Hepatocyte (in vitro differentiated cells): ENCODE measurements around the gene WNT11. TPM values are rescaled to one million over a fixed set of nuclear protein-coding genes. Genes with fewer than 3 reads are reported as not detected.

Experiments used
- DNase-seq: peaks from one replicate; pipeline ENCODE4 v3.0.0-alpha.2; 2016; ENCODE audit warnings: low spot score
- H2AFZ ChIP-seq: fragments of 200-600 bp; sonication (generic); 2 replicates; pipeline ENCODE4 v1.6.0; 2016; ENCODE audit warnings: antibody characterized with exemption, mild to moderate bottlenecking
- H3K27ac ChIP-seq: fragments of 200-600 bp; sonication (generic); 2 replicates; pipeline ENCODE4 v1.5.1; 2016; ENCODE audit warnings: mild to moderate bottlenecking
- H3K27me3 ChIP-seq: fragments of 200-600 bp; sonication (generic); 2 replicates; pipeline ENCODE4 v1.6.1; 2016
- H3K36me3 ChIP-seq: fragments of 200-600 bp; sonication (generic); replicated peaks from 2 replicates; pipeline ENCODE4 v1.5.1; 2016; ENCODE audit warnings: low read depth; ENCODE audit not compliant: insufficient read depth
- H3K4me1 ChIP-seq: fragments of 200-600 bp; sonication (generic); 2 replicates; pipeline ENCODE4 v1.5.1; 2016; ENCODE audit warnings: mild to moderate bottlenecking, moderate library complexity; ENCODE audit not compliant: insufficient read depth
- H3K4me2 ChIP-seq: fragments of 200-600 bp; sonication (generic); 2 replicates; pipeline ENCODE4 v1.6.0; 2016
- H3K4me3 ChIP-seq: fragments of 200-600 bp; sonication (generic); 2 replicates; pipeline ENCODE4 v1.5.1; 2016; ENCODE audit warnings: mild to moderate bottlenecking
- H3K79me2 ChIP-seq: fragments of 200-600 bp; sonication (generic); 2 replicates; pipeline ENCODE4 v1.6.0; 2017; ENCODE audit warnings: mild to moderate bottlenecking
- H3K9me2 ChIP-seq: fragments of 200-600 bp; sonication (generic); replicated peaks from 2 replicates; pipeline ENCODE4 v1.6.0; 2017; ENCODE audit warnings: mild to moderate bottlenecking; ENCODE audit not compliant: insufficient read depth
- H3K9me3 ChIP-seq: fragments of 200-600 bp; sonication (generic); 2 replicates; pipeline ENCODE4 v1.5.1; 2016; ENCODE audit warnings: low read depth, mild to moderate bottlenecking
- H4K20me1 ChIP-seq: fragments of 200-600 bp; sonication (generic); 2 replicates; pipeline ENCODE4 v1.6.0; 2016; ENCODE audit warnings: mild to moderate bottlenecking; ENCODE audit not compliant: insufficient read depth, poor library complexity, severe bottlenecking
- CTCF ChIP-seq: fragments of 200-600 bp; sonication (generic); IDR thresholded peaks from 2 replicates; pipeline ENCODE4 v1.5.1; 2016; ENCODE audit warnings: antibody characterized with exemption, mild to moderate bottlenecking; ENCODE audit not compliant: poor library complexity
- EZH2 ChIP-seq: fragments of 200-600 bp; sonication (generic); IDR thresholded peaks from 2 replicates; pipeline ENCODE4 v1.6.1; 2016; ENCODE audit warnings: antibody characterized with exemption, mild to moderate bottlenecking, borderline replicate concordance
- EZH2phosphoT487 ChIP-seq: fragments of 200-600 bp; sonication (generic); IDR thresholded peaks from one replicate; pipeline ENCODE4 v1.6.1; 2018; ENCODE audit warnings: antibody characterized with exemption, mild to moderate bottlenecking, low read depth, moderate library complexity; ENCODE audit not compliant: unreplicated experiment, severe bottlenecking
- WGBS: methylation state at CpG from one replicate; pipeline ENCODE4 v1.1.6; 2016; ENCODE audit warnings: low lambda C conversion rate; ENCODE audit errors: missing lambda C conversion rate; 5-methylcytosine and 5-hydroxymethylcytosine counted together
- polyA plus RNA-seq: library from polyadenylated mRNA; unstranded; fragments of >200 nt; fragmentation: Nextera tagmentation; extraction: Ambion mirVana; gene quantifications from 2 replicates; pipeline ENCODE4 v1.2.1, GENCODE V29; 2016
- total RNA-seq: library from RNA; depleted of rRNA; stranded (reverse); fragments of >200 nt; gene quantifications from 2 replicates; pipeline ENCODE4 v1.2.3, GENCODE V29; 2014

WNT11 gene
- total and polyA plus RNA-seq, 2 experiments from 2014 or later = 16.4 to 19.1 TPM

GRCh38 chr11:76249195-76249741 is 43.0 kb upstream of the WNT11 start:
- Histone ChIP-seq H2AFZ (no peak overlapping the region), H3K79me2 (no peaks in the 10 kb centered on the region), H3K4me1 (no peaks in the 10 kb centered on the region), H3K4me3 (no peak overlapping the region), H3K27me3 (no peaks in the 10 kb centered on the region), H3K9me2 (no peaks in the 10 kb centered on the region), H3K36me3 (no peaks in the 10 kb centered on the region), H3K4me2 (no peak overlapping the region), H3K9me3 (no peaks in the 10 kb centered on the region), H4K20me1 (no peaks in the 10 kb centered on the region), H3K27ac (no peak overlapping the region)
- no peak for DNase-seq
- TF ChIP-seq EZH2 (no peak), CTCF (no peak), EZH2phosphoT487 (no peak)
- WGBS = 61% methylated on average over 3 of the region's 3 CpGs

GRCh38 chr11:76248210-76248609 is 41.9 kb upstream of the WNT11 start:
- Histone ChIP-seq H3K27ac (no peak overlapping the region), H3K4me2 (no peak overlapping the region), H3K4me3 (no peak overlapping the region), H3K4me1 (peaks cover 7% of the 10 kb centered on the region), H3K9me3 (no peaks in the 10 kb centered on the region), H4K20me1 (no peaks in the 10 kb centered on the region), H3K36me3 (no peaks in the 10 kb centered on the region), H2AFZ (no peak overlapping the region), H3K79me2 (no peaks in the 10 kb centered on the region), H3K9me2 (no peaks in the 10 kb centered on the region), H3K27me3 (no peaks in the 10 kb centered on the region)
- 92% methylated on average over 1 of the region's 1 CpG for WGBS
- TF ChIP-seq EZH2phosphoT487 = no peak
- TF ChIP-seq CTCF = no peak
- TF ChIP-seq EZH2 = no peak
- DNase-seq = no peak

GRCh38 chr11:76247091-76247490 is 40.8 kb upstream of the WNT11 start:
- H3K79me2 ChIP-seq = no peaks in the 10 kb centered on the region
- no peak overlapping the region for H3K4me2 ChIP-seq
- 90% methylated on average over 6 of the region's 6 CpGs for WGBS
- no peaks in the 10 kb centered on the region for H4K20me1 ChIP-seq
- H3K9me2 ChIP-seq = no peaks in the 10 kb centered on the region
- no peaks in the 10 kb centered on the region for H3K9me3 ChIP-seq
- H3K27ac ChIP-seq = no peak overlapping the region
- no peak for DNase-seq
- no peak for TF ChIP-seq CTCF
- no peak for TF ChIP-seq EZH2phosphoT487
- TF ChIP-seq EZH2 = no peak
- no peaks in the 10 kb centered on the region for H3K27me3 ChIP-seq
- H3K36me3 ChIP-seq = no peaks in the 10 kb centered on the region
- no peak overlapping the region for H3K4me3 ChIP-seq
- H2AFZ ChIP-seq = no peak overlapping the region
- H3K4me1 ChIP-seq = peaks cover 8% of the 10 kb centered on the region
